ENCODE measurements around the gene AP1S3.

GRCh38 chr2:223767341-223767740 is 70.0 kb downstream of the AP1S3 start:
- TF ChIP-seq ZNF274 (IDR thresholded peaks at IDR 0.05; ENCODE audit: low read depth, low read length) (no peak), YY1 (IDR thresholded peaks at IDR 0.05; ENCODE audit: insufficient read depth, insufficient read length) (no peak)

Measured in NT2/D1 (cell line).